HepG2 (cell line): ENCODE results near the gene URI1. TPM values are rescaled to one million over a fixed set of nuclear protein-coding genes. Genes with fewer than 3 reads are reported as not detected.

Experiments used
- ATAC-seq: fragments of 200-7000 bp; cut with Tn5 transposase; 3 replicates; pipeline ENCODE4 v1.9.1; 2020; ENCODE audit warnings: mild to moderate bottlenecking, moderate library complexity
- BruUV-seq: library from RNA; stranded (reverse); fragments of 400-500 nt; replicated peaks from 2 replicates; lab custom pipeline; 2021; lab: Mats Ljungman, UMichigan
- CTCF ChIA-PET: fragments of 300-600 bp; formaldehyde crosslinking; extraction: SDS; loops from one replicate; lab custom pipeline; 2021; ENCODE audit warnings: low total read pairs, inconsistent platforms, low intra/inter-chr PET ratio; lab: Yijun Ruan, JAX
- POLR2A ChIA-PET: fragments of 350-600 bp; sonication (Branson Sonifier 250); formaldehyde crosslinking; loops from one replicate; lab custom pipeline; 2020; ENCODE audit warnings: antibody characterized with exemption, inconsistent platforms; lab: Yijun Ruan, JAX
- DNase-seq: peaks from one replicate; pipeline ENCODE4 v3.0.0-alpha.2; 2015; ENCODE audit warnings: low spot score
- FAIRE-seq: peaks from 3 replicates; lab custom pipeline; 2011; peaks lifted over from hg19 to GRCh38; lab: Jason Lieb, UNC
- H2AFZ ChIP-seq: one replicate; pipeline ENCODE4 v1.6.1; 2011; ENCODE audit warnings: low read length, inconsistent platforms
- H3K27ac ChIP-seq: fragments of 300-600 bp; 3 replicates; pipeline ENCODE4 v1.8.0; 2011; ENCODE audit warnings: mixed run types, mild to moderate bottlenecking, mixed read lengths, low read length, inconsistent platforms; ENCODE audit not compliant: insufficient read depth; ENCODE audit errors: extremely low read length
- H3K27me3 ChIP-seq, 2 experiments: fragments of 200-600 bp in 1 of 2; 2 replicates in 1 of 2; 3 replicates in 1 of 2; pipeline versions ENCODE4 v1.6.0 to v1.8.0; 2011; ENCODE audit warnings: low read length in 2 of 2, mild to moderate bottlenecking in 2 of 2, moderate library complexity in 2 of 2, inconsistent platforms in 1 of 2; ENCODE audit not compliant: insufficient read depth in 2 of 2, control insufficient read depth in 1 of 2
- H3K36me3 ChIP-seq, 2 experiments: fragments of 200-600 bp in 1 of 2; replicated peaks in 1 of 2; 2 replicates in 1 of 2; 3 replicates in 1 of 2; pipeline versions ENCODE4 v1.5.1 to v1.8.0; 2011; ENCODE audit warnings: low read length in 2 of 2, inconsistent platforms in 1 of 2; ENCODE audit not compliant: insufficient read depth in 2 of 2, control insufficient read depth in 1 of 2
- H3K4me1 ChIP-seq: 2 replicates; pipeline ENCODE4 v1.5.1; 2012; ENCODE audit warnings: low read length, inconsistent platforms; ENCODE audit not compliant: insufficient read depth
- H3K4me2 ChIP-seq: 2 replicates; pipeline ENCODE4 v1.6.0; 2011; ENCODE audit warnings: low read depth, low read length, inconsistent platforms
- H3K4me3 ChIP-seq, 3 experiments: fragments of 200-600 bp in 1 of 3; sonication (generic), shearing (Covaris generic) in 1 of 3; replicated peaks in 1 of 3; 2 replicates each; pipeline ENCODE4 v1.5.1; 2011 to 2016; ENCODE audit warnings: low read length in 3 of 3, inconsistent platforms in 2 of 3, low read depth in 2 of 3, mild to moderate bottlenecking in 2 of 3, control low read depth in 1 of 3, mixed read lengths in 1 of 3; ENCODE audit not compliant: insufficient read depth in 1 of 3
- H3K79me2 ChIP-seq: one replicate; pipeline ENCODE4 v1.6.1; 2011; ENCODE audit warnings: low read length, inconsistent platforms; ENCODE audit not compliant: insufficient read depth
- H3K9ac ChIP-seq: 2 replicates; pipeline ENCODE4 v1.6.0; 2011; ENCODE audit warnings: mild to moderate bottlenecking, low read depth, low read length, inconsistent platforms; ENCODE audit not compliant: insufficient read depth
- H3K9me3 ChIP-seq: 2 replicates; pipeline ENCODE4 v1.5.1; 2012; ENCODE audit warnings: mild to moderate bottlenecking, low read length
- H4K20me1 ChIP-seq: 2 replicates; pipeline ENCODE4 v1.6.0; 2011; ENCODE audit warnings: inconsistent platforms, mild to moderate bottlenecking, low read length, moderate library complexity; ENCODE audit not compliant: insufficient read depth
- GATAD2A ChIP-seq: IDR thresholded peaks from 2 replicates; pipeline ENCODE4 v1.6.1; 2016
- MAFK ChIP-seq, 2 experiments: IDR thresholded peaks in 1 of 2; conservative IDR thresholded peaks in 1 of 2; 2 replicates each; pipeline ENCODE4 v1.6.1; 2011; ENCODE audit warnings: improper control_type of control experiment in 2 of 2, low read length in 2 of 2
- ZNF331 ChIP-seq: sonication (generic); formaldehyde crosslinking; IDR thresholded peaks from 2 replicates; pipeline ENCODE4 v1.4.0; 2020; ENCODE audit warnings: missing genetic modification reagents
- ZSCAN30 ChIP-seq: sonication (generic); formaldehyde crosslinking; IDR thresholded peaks from 2 replicates; pipeline ENCODE4 v1.5.0; 2020; ENCODE audit warnings: mild to moderate bottlenecking, missing genetic modification reagents
- WGBS: methylation state at CpG from one replicate; pipeline ENCODE4 v1.1.6; 2017; ENCODE audit warnings: low lambda C conversion rate; 5-methylcytosine and 5-hydroxymethylcytosine counted together
- in situ Hi-C: cut with HindIII; loops from 2 replicates; pipeline ENCODE4 v1.10.0; 2017; ENCODE audit warnings: low pct_unique_long_range_greater_than_20kb; ENCODE audit not compliant: extremely low pct_ligation_motif_present
- intact Hi-C: fragments of 100-400 bp; cut with micrococcal nuclease; formaldehyde crosslinking; loops from one replicate; pipeline ENCODE4 v1.10.0; 2022; ENCODE audit not compliant: unreplicated experiment
- polyA plus RNA-seq, 8 experiments: library from polyadenylated mRNA; depleted of rRNA in 3 of 8; stranded (reverse) in 7 of 8; unstranded in 1 of 8; fragments of >200 nt; fragmentation: Illumina TruSeq in 4 of 8; extraction: Trizol in 4 of 8; gene quantifications; 2 replicates each; pipeline versions ENCODE4 v1.2.1 to v1.2.3, GENCODE V29; 2011 to 2016; ENCODE audit warnings: low read depth in 4 of 8, missing spikeins in 1 of 8, mixed read lengths in 1 of 8; ENCODE audit not compliant: insufficient read depth in 1 of 8
- total RNA-seq, 5 experiments: library from RNA; depleted of rRNA; stranded (reverse); fragments of >200 nt; fragmentation: Illumina TruSeq; extraction: Trizol; gene quantifications; 2 replicates each; pipeline ENCODE4 v1.2.3, GENCODE V29; 2016; ENCODE audit warnings: low read depth in 1 of 5
- TF ChIP-seq, protein P1 (sequence below): sonication (generic); formaldehyde crosslinking; IDR thresholded peaks from 2 replicates; pipeline ENCODE4 v1.8.0; 2022; ENCODE audit warnings: mild to moderate bottlenecking, missing genetic modification reagents
- TF ChIP-seq, protein P2 (sequence below): IDR thresholded peaks from 2 replicates; pipeline ENCODE4 v1.6.1; 2016
- TF ChIP-seq, protein P3 (sequence below): IDR thresholded peaks from 2 replicates; pipeline ENCODE4 v1.6.1; 2016; ENCODE audit warnings: mild to moderate bottlenecking, missing biosample characterization, missing genetic modification reagents

Gene URI1
- total and polyA plus RNA-seq, 2 of the 13 experiments (the other 11 are each of a cell fraction or from before 2014, with no cell fraction given) = 43.6 to 67.9 TPM

DNA sequence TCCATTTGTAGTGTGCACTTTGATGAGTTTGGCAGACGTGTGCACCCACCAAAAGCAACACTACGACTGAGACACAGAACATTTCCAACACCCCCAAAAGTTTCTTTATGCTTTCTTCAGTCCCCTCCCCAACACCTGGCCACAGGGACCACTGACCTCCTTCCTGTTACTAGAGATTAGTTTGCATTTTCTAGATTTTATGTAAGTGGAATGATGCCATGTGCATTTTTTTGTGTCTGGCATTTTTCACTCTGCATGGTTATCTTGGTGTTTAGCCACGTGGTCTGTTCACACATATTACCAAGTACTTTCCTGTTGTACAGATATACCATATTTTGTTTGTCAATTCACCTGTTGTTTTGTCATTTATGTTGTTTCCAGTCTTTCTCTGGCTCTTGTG, 44.6 kb upstream of the URI1 start:
- TF ChIP-seq ZSCAN30 (CRISPR knock-in tag) (no peak), GATAD2A (no peak), MAFK (conservative IDR thresholded peaks at IDR 0.05 in 1 of 2, IDR thresholded peaks at IDR 0.05 in 1 of 2; ENCODE audit: low read length in 2 of 2) (no peak)
- TF ChIP-seq, protein P1, sequence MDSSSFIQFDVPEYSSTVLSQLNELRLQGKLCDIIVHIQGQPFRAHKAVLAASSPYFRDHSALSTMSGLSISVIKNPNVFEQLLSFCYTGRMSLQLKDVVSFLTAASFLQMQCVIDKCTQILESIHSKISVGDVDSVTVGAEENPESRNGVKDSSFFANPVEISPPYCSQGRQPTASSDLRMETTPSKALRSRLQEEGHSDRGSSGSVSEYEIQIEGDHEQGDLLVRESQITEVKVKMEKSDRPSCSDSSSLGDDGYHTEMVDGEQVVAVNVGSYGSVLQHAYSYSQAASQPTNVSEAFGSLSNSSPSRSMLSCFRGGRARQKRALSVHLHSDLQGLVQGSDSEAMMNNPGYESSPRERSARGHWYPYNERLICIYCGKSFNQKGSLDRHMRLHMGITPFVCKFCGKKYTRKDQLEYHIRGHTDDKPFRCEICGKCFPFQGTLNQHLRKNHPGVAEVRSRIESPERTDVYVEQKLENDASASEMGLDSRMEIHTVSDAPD (CRISPR knock-in tag) = no peak
- TF ChIP-seq, protein P2, sequence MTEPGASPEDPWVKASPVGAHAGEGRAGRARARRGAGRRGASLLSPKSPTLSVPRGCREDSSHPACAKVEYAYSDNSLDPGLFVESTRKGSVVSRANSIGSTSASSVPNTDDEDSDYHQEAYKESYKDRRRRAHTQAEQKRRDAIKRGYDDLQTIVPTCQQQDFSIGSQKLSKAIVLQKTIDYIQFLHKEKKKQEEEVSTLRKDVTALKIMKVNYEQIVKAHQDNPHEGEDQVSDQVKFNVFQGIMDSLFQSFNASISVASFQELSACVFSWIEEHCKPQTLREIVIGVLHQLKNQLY = no peak
- POLR2A ChIA-PET = no interaction called here

DNA sequence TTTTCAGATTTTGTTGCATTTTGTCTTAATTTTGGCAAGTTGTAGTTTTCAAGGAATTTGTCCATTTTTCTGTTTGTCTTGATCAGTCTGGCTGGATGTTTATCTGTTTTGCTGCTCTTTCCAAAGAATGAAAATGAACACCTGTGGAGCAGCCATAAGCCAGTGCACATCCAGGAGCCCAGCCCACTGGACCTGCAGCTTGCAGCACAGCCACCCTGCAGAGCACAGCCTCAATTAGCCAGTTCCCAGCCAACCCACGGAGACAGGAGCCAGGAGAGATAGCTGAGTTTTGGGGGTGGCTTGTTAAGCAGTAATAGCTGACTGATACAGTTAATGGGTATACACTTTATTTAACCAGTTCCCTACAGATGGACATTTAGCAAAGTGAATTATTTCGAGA, 38.0 kb upstream of the URI1 start:
- WGBS = 0% methylated on average over 2 of the region's 2 CpGs
- FAIRE-seq (no peak), DNase-seq (no peak), ATAC-seq (no peak)
- H3K27ac ChIP-seq = no peak overlapping the region
- H3K79me2 ChIP-seq = no peaks in the 10 kb centered on the region
- no peak overlapping the region for H3K9ac ChIP-seq
- no peaks in the 10 kb centered on the region for H4K20me1 ChIP-seq
- intact Hi-C loops = no loop called here
- no peaks in the 10 kb centered on the region for H3K36me3 ChIP-seq
- in situ Hi-C loops = no loop called here
- H3K9me3 ChIP-seq = 0 out of 2 replicates have a peak, but pooled peaks cover 4% of the 10 kb centered on the region
- ChIA-PET POLR2A (no interaction called here), CTCF (no interaction called here)
- no peak overlapping the region for H3K4me2 ChIP-seq
- H3K27me3 ChIP-seq = no peaks in the 10 kb centered on the region; a peak in 1 of 5 replicates
- no peak overlapping the region for H2AFZ ChIP-seq
- BruUV-seq = no TSS peak
- TF ChIP-seq, protein P3, sequence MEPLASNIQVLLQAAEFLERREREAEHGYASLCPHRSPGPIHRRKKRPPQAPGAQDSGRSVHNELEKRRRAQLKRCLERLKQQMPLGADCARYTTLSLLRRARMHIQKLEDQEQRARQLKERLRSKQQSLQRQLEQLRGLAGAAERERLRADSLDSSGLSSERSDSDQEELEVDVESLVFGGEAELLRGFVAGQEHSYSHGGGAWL (CRISPR knock-in tag) = no peak
- TF ChIP-seq ZNF331 (CRISPR knock-in tag) = peak; percentile 98
- H3K4me1 ChIP-seq = no peaks in the 10 kb centered on the region
- no peak overlapping the region for H3K4me3 ChIP-seq

More for the DNA sequence above, 44.6 kb upstream of the URI1 start:
- Histone ChIP-seq H3K9ac (no peak overlapping the region), H3K27ac (no peak overlapping the region), H4K20me1 (no peaks in the 10 kb centered on the region), H3K27me3 (no peaks in the 10 kb centered on the region; a peak in 1 of 5 replicates), H3K4me1 (no peaks in the 10 kb centered on the region), H2AFZ (no peak overlapping the region), H3K79me2 (no peaks in the 10 kb centered on the region), H3K36me3 (no peaks in the 10 kb centered on the region), H3K4me2 (no peak overlapping the region), H3K4me3 (no peak overlapping the region), H3K9me3 (no peaks in the 10 kb centered on the region)
- FAIRE-seq (no peak), ATAC-seq (no peak), DNase-seq (no peak)
- intact Hi-C loops = no loop called here
- in situ Hi-C loops = no loop called here
- 7% methylated on average over 3 of the region's 3 CpGs for WGBS
- no TSS peak for BruUV-seq
- CTCF ChIA-PET = no interaction called here
